NCI-H524 treated with DMSO at 0.1 percent for 48 hours (cell line): ENCODE results near the gene WDR5.

ENCODE experiments used
- DNase-seq: peaks from one replicate; lab custom pipeline; 2025; lab: John Stamatoyannopoulos, UW

Gene WDR5

GRCh38 chr9:134174073-134174449, 38.2 kb downstream of the WDR5 start:
- no peak for DNase-seq

- no peak for DNase-seq
Observed at GRCh38 chr9:134174526-134175290, 38.8 kb downstream of the WDR5 start.

GRCh38 chr9:134175291-134175807, 39.5 kb downstream of the WDR5 start:
- DNase-seq = no peak

GRCh38 chr9:134175808-134176598, 40.1 kb downstream of the WDR5 start:
- no peak for DNase-seq

GRCh38 chr9:134176599-134176968, 40.7 kb downstream of the WDR5 start:
- no peak for DNase-seq

GRCh38 chr9:134177186-134177585, 41.3 kb downstream of the WDR5 start:
- DNase-seq = no peak

- no peak for DNase-seq
Observed at GRCh38 chr9:134177624-134178393, 41.9 kb downstream of the WDR5 start.

- no peak for DNase-seq
Observed at GRCh38 chr9:134178394-134178767, 42.5 kb downstream of the WDR5 start.

- DNase-seq = no peak
Observed at GRCh38 chr9:134178768-134179551, 43.1 kb downstream of the WDR5 start.

GRCh38 chr9:134179595-134179917, 43.7 kb downstream of the WDR5 start:
- DNase-seq = no peak

- no peak for DNase-seq
Observed at GRCh38 chr9:134179918-134180785, 44.3 kb downstream of the WDR5 start.

GRCh38 chr9:134180786-134181647, 45.1 kb downstream of the WDR5 start:
- no peak for DNase-seq

GRCh38 chr9:134181648-134182034, 45.8 kb downstream of the WDR5 start:
- no peak for DNase-seq

- DNase-seq = no peak
Observed at GRCh38 chr9:134182554-134183085, 46.7 kb downstream of the WDR5 start.

GRCh38 chr9:134185536-134186011, 49.7 kb downstream of the WDR5 start:
- DNase-seq = no peak

GRCh38 chr9:134186471-134187109, 50.7 kb downstream of the WDR5 start:
- no peak for DNase-seq

- DNase-seq = no peak
Observed at GRCh38 chr9:134187110-134187531, 51.2 kb downstream of the WDR5 start.

- DNase-seq = no peak
Observed at GRCh38 chr9:134187891-134188385, 52.1 kb downstream of the WDR5 start.
